VCaP (cell line): ENCODE measurements around the gene ATRNL1.

Source experiments
- H3K27ac ChIP-seq: fragments of 450-650 bp; 2 replicates; pipeline ENCODE4 v1.5.1; 2017
- TF ChIP-seq, protein P1 (sequence below): fragments of 450-650 bp; conservative IDR thresholded peaks from 2 replicates; pipeline ENCODE4 v1.5.1; 2017; ENCODE audit warnings: mild to moderate bottlenecking, moderate library complexity

The ATRNL1 gene

DNA sequence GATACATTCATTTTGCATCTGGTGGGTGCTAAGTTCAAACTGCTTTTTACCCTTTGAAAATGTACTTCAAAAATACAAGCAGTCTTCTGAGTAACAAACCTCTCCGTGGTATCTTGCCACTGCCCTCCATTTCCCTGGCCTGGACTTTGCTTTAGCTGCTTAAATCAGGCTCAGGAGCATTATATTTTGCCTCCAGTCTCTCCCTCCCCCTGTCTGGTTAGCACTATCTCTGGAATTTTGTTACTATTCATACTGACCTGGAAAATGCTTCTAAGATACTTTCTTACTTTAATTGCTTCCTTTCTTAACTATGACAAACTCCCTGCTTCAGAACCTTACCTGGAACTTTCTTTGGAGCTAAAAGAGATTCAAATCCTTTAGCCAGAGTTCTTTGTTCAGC is 810.0 kb downstream of the ATRNL1 start:
- no peak overlapping the region for H3K27ac ChIP-seq
- TF ChIP-seq, protein P1, sequence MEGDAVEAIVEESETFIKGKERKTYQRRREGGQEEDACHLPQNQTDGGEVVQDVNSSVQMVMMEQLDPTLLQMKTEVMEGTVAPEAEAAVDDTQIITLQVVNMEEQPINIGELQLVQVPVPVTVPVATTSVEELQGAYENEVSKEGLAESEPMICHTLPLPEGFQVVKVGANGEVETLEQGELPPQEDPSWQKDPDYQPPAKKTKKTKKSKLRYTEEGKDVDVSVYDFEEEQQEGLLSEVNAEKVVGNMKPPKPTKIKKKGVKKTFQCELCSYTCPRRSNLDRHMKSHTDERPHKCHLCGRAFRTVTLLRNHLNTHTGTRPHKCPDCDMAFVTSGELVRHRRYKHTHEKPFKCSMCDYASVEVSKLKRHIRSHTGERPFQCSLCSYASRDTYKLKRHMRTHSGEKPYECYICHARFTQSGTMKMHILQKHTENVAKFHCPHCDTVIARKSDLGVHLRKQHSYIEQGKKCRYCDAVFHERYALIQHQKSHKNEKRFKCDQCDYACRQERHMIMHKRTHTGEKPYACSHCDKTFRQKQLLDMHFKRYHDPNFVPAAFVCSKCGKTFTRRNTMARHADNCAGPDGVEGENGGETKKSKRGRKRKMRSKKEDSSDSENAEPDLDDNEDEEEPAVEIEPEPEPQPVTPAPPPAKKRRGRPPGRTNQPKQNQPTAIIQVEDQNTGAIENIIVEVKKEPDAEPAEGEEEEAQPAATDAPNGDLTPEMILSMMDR, result no peak

DNA sequence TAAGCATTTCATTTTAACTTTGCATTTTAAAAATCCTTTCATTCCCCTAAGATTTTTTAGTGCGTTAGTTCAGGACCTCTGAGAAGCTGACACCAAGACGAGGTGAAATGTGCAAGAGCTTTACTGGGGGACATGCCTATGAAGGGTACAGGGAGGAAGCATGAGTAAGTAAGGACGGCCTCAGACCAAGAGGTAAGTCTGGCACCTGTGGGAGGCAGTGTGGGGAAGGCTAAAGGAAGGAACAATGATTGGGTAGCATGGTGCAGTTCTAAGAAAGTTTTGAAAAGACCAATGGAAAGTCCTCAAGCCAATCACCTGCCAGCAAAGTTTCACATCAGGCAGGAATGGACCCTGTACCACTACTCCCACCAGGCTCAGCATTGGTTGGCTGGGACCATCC is 810.7 kb downstream of the ATRNL1 start:
- H3K27ac ChIP-seq, result no peak overlapping the region
- TF ChIP-seq, protein P1, result no peak

DNA sequence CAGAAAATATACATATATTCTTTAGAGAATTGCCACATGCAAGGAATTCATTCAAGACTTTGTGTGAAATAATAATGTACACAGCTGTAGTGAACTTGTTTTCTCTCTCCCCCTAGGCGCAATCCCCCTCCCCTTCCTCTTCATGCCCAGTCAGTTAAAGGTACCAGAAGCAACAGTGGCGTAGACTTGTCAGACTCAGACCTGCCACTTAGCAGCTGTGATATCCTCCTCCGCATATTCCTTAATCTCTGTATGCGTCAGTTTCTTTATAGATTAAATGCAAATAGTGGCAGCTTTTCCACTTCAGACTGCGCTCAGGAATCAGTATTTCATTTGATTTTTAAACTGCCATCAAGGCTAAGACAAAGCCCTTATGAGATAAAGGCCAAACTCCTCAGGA is 815.9 kb downstream of the ATRNL1 start:
- no peak overlapping the region for H3K27ac ChIP-seq
- TF ChIP-seq, protein P1, result no peak

DNA sequence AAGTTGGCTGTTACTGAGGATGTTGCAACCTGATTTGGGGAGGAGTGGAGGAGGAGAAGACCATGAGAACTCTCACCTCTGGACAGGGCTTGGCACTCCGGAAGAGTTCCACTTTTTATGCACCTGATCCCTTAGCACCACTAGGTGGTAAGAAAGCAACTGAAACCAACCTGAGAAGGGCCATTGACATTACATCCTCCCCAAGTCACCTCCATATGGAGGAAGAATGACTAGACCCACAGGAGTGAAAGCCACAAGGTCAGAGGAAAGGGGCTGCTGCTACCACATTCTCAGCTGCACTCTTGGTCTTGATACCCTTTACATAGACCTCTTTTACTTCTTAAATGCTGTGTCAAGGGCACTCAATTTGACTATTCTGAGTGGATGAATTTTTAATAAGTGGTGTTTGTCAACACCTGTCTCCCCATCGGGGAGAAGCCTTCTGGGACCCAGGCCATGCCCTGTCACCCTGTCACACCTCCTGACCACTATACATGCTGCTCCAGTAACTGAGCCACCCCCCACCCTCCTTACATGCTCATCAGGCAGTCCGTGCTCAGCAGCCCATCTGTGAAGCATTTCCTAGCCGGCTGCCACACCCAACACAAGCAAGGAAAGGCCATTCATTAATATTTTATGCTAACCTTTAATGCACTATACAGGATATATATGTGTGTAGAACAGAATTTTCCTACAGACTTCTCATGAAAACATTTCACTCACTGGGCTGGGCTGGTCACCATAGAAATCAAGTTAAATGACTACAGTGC is 817.0 kb downstream of the ATRNL1 start:
- no peak overlapping the region for H3K27ac ChIP-seq
- TF ChIP-seq, protein P1, result no peak

DNA sequence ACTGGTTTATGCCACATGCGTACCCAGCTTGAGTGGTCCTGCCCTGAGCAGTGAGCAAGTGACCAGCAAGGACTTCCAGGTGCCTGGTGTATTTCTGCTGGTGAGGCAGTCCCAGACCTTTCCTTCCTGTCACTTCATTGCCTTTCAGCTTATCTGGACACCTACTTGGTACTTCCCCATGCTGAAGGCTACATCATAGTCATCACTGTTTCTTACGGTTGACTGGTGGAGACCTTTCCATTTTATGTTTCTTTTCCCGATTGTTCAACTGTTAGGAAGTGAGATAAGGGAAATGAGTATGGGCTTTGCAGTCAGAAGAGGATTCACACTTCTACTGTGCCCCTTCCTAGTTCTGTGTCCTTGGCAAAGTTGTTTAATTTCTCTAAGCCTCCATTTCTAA is 821.3 kb downstream of the ATRNL1 start:
- TF ChIP-seq, protein P1, result no peak
- H3K27ac ChIP-seq, result no peak overlapping the region

DNA sequence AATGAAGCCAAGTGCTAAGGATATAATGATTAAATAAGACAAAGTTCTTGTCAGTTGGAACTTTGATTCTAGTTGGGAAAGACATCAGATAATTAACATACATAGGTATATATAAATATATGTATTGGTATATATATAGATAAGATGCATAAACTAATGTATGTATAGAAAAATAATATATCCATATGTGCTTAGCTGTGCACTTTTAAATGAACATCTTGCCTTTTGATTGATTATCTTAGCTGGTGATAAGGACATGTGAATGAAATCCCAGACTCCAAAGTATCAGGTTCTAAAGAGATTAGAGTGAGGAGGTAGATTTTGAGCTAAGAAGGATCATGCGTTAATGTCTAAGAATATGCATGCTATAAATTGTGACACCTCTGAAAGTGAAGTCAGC is 822.3 kb downstream of the ATRNL1 start:
- TF ChIP-seq, protein P1, result no peak

DNA sequence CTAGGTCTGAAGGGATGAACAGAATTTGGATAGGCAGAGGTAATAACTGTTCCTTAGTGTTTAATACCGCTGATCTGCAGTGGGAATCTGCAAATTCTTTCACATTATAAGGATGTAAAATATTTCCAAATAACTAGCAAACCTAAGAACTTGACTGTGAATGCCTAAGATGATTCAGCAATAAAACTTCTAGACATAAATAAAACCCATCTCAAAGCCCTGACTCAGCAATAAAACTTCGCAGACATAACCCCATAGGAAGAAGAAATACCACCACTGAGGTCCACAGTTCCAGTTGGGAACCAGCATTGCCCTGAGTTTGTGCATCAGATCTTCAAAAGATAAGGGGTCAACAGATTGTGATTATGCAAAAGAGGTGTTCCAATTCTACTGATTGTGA is 825.6 kb downstream of the ATRNL1 start:
- no peak overlapping the region for H3K27ac ChIP-seq
- TF ChIP-seq, protein P1, result no peak

More for the DNA sequence above, 822.3 kb downstream of the ATRNL1 start:
- H3K27ac ChIP-seq, result no peak overlapping the region
